ENCODE data around the gene MTREX. TPM values are rescaled to one million over a fixed set of nuclear protein-coding genes. Genes with fewer than 3 reads are reported as not detected.

MTREX gene
- polyA plus RNA-seq, 1 experiment = 61.7 TPM

DNA sequence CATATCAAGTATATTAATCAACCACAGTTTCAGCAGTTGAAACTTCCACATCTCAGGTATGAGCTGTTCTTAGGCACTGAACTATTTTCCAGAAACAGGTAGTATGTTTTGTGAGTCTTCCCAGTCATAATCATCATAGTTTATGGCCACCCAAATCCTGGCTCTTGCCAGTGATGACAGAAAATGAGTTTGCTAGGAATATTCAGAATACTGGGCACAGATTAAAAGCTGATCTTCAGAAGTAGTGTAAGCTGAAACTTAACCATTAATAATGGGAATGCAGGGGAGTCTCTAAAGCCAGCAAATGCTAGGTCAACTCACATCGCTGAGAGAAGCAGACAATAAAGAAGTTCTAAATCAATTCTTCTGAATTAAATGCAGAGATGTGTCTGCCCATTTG, 162.5 kb downstream of the MTREX start:
- no peak overlapping the region for H3K27ac ChIP-seq (ENCODE audit: low read depth, low read length)
- TF ChIP-seq, protein P1, sequence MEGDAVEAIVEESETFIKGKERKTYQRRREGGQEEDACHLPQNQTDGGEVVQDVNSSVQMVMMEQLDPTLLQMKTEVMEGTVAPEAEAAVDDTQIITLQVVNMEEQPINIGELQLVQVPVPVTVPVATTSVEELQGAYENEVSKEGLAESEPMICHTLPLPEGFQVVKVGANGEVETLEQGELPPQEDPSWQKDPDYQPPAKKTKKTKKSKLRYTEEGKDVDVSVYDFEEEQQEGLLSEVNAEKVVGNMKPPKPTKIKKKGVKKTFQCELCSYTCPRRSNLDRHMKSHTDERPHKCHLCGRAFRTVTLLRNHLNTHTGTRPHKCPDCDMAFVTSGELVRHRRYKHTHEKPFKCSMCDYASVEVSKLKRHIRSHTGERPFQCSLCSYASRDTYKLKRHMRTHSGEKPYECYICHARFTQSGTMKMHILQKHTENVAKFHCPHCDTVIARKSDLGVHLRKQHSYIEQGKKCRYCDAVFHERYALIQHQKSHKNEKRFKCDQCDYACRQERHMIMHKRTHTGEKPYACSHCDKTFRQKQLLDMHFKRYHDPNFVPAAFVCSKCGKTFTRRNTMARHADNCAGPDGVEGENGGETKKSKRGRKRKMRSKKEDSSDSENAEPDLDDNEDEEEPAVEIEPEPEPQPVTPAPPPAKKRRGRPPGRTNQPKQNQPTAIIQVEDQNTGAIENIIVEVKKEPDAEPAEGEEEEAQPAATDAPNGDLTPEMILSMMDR (IDR thresholded peaks at IDR 0.05; ENCODE audit: low read depth, low read length) = no peak
- no peak overlapping the region for H3K4me3 ChIP-seq (ENCODE audit: low read depth, low read length)
- H3K27me3 ChIP-seq (ENCODE audit: control insufficient read depth, insufficient read depth, low read length) = no peaks in the 10 kb centered on the region
- POLR2A ChIA-PET = no interaction called here
- CTCF ChIA-PET = no interaction called here
- H3K9me3 ChIP-seq (ENCODE audit: control insufficient read depth, insufficient read depth, low read length) = no peaks in the 10 kb centered on the region
- DNase-seq (ENCODE audit: low read depth, low spot score) = no peak

- CTCF ChIA-PET = no interaction called here
- POLR2A ChIA-PET = no interaction called here
- H3K4me3 ChIP-seq (ENCODE audit: low read depth, low read length) = no peak overlapping the region
Observed at GRCh38 chr5:55471468-55471867, 163.7 kb downstream of the MTREX start.

DNA sequence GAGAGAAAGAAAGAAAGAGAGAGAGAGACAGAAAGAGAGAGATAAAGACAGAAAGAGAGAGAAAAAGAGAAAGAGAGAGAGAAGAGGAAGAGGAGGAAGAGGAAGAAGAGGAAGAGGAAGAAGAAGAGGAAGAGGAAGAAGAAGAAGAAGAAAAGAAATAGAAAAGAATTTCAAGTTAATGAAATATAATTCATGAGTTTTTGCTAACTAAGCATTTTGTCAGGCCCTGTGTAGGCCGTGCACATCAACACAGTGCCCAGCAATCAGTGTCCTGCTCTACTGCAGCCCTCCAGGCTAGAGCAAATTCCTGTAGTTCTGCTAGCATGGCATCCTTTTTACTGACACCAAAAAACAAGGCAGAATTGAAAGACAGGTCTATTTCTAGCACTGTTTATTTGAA, 164.9 kb downstream of the MTREX start:
- CTCF ChIA-PET = no interaction called here

More at GRCh38 chr5:55471468-55471867, 163.7 kb downstream of the MTREX start:
- H3K9me3 ChIP-seq (ENCODE audit: control insufficient read depth, insufficient read depth, low read length) = no peaks in the 10 kb centered on the region
- TF ChIP-seq, protein P1 (IDR thresholded peaks at IDR 0.05; ENCODE audit: low read depth, low read length) = no peak
- no peaks in the 10 kb centered on the region for H3K27me3 ChIP-seq (ENCODE audit: control insufficient read depth, insufficient read depth, low read length)
- no peak for DNase-seq (ENCODE audit: low read depth, low spot score)
- no peak overlapping the region for H3K27ac ChIP-seq (ENCODE audit: low read depth, low read length)

More for the DNA sequence above, 164.9 kb downstream of the MTREX start:
- Histone ChIP-seq H3K27me3 (ENCODE audit: control insufficient read depth, insufficient read depth, low read length) (no peaks in the 10 kb centered on the region), H3K4me3 (ENCODE audit: low read depth, low read length) (no peak overlapping the region), H3K27ac (ENCODE audit: low read depth, low read length) (no peak overlapping the region), H3K9me3 (ENCODE audit: control insufficient read depth, insufficient read depth, low read length) (no peaks in the 10 kb centered on the region)
- DNase-seq (ENCODE audit: low read depth, low spot score) = no peak
- POLR2A ChIA-PET = no interaction called here
- TF ChIP-seq, protein P1 (IDR thresholded peaks at IDR 0.05; ENCODE audit: low read depth, low read length) = no peak

Other genes with a start within 250 kb of the MTREX start
- gene GZMA, start 205.3 kb upstream of the MTREX start, polyA plus RNA-seq (2011; rRNA removed) = not detected in 2 replicates
- 234 and 317 TPM in 2 replicates for gene GPX8, start 147.8 kb upstream of the MTREX start, polyA plus RNA-seq (2011; rRNA removed)
- not detected in 2 replicates for gene CDC20B, start 134.8 kb upstream of the MTREX start, polyA plus RNA-seq (2011; rRNA removed)
- not detected in 2 replicates for gene MCIDAS, start 80.7 kb upstream of the MTREX start, polyA plus RNA-seq (2011; rRNA removed)
- gene CCNO, start 74.4 kb upstream of the MTREX start, polyA plus RNA-seq (2011; rRNA removed) = not detected in 2 replicates
- gene DHX29, start 295 bp upstream of the MTREX start, polyA plus RNA-seq (2011; rRNA removed) = 10.8 and 14.3 TPM in 2 replicates
- 43.7 and 54.9 TPM in 2 replicates for gene PLPP1, start 227.0 kb downstream of the MTREX start, polyA plus RNA-seq (2011; rRNA removed)